IPS-18c (cell line): ENCODE results near the gene DCLK1.

ENCODE experiments used
- H3K4me3 ChIP-seq: 2 replicates; pipeline ENCODE4 v1.7.0; 2013; ENCODE audit warnings: low read depth, mild to moderate bottlenecking, low read length, moderate library complexity; ENCODE audit not compliant: insufficient read depth
- H3K9me3 ChIP-seq: one replicate; pipeline ENCODE4 v1.6.1; 2013; ENCODE audit warnings: mild to moderate bottlenecking, low read length, moderate library complexity; ENCODE audit not compliant: control insufficient read depth, insufficient read depth

Gene DCLK1

DNA sequence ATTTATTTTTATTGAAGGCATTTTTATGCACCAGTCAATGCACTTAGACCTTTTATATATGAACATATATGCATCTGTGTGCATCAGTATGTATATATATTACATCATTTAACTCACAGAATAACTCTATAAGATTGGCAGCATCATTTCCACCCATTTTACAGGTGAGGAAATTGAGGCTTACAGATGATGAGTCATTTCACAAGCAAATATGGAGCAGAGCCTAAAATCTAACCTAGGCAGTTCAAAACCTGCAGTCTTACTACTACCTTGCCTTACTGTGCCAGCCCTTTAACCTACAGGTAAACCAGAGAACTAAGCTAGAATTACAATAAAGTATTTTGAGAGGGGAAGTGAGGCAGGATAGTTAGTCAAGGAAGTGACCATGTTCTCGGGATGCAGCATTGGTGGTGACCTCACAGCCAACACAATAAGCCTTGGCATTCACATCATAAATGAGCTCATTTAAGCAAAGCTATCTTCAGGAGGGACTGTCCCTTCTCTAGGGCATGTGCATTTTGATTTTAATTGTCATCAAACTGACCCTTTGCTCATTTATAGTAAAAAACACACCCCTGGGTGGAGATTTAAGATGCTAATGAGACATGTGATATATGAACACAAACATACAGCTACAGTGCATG lies 274.3 kb downstream of the DCLK1 start:
- Histone ChIP-seq H3K9me3 (no peaks in the 10 kb centered on the region), H3K4me3 (no peak overlapping the region)

DNA sequence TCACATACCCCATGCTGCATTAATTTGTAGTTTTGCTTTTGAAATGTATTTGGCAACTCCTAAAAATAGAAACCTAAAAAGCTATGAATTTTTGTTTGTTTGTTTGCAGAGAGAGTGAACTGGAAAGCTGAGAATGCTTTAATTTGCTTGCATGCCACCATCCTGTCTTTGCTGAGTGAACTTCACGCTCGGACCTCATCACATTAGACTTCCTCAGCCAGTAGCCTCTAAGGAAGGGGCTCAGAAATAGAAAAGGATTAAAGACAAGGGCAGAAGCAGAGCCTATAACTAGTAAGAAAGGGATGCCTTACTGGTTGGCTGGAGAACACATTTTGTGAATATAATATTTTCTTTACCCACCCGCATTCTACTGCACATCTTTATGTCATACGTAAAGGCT lies 275.1 kb downstream of the DCLK1 start:
- no peaks in the 10 kb centered on the region for H3K9me3 ChIP-seq
- H3K4me3 ChIP-seq: no peak overlapping the region

DNA sequence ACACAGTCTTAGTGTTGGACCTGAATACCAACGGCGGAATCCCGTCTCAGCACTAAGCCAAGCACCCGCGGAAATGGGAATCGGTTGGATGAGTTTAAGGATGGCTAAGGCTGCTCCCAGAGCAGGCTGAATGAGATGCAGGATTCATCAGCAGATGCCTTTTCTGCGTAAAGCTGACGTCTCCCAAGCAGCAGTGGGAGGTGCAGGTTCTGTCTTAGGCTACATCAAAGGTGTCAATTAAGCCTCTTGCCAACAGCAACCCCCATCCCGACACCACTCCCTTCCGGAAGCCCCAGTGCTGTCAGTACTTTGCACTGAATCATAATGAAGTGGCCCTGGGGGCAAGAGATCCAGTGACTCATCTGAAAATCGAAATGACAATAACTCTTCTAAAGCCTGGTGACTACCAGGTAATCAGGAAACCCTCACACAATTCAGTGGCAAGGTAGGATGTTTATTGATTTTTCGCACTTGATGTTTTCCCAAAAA lies 275.6 kb downstream of the DCLK1 start:
- Histone ChIP-seq H3K9me3 (no peaks in the 10 kb centered on the region), H3K4me3 (peak overlapping the region; percentile 38)

DNA sequence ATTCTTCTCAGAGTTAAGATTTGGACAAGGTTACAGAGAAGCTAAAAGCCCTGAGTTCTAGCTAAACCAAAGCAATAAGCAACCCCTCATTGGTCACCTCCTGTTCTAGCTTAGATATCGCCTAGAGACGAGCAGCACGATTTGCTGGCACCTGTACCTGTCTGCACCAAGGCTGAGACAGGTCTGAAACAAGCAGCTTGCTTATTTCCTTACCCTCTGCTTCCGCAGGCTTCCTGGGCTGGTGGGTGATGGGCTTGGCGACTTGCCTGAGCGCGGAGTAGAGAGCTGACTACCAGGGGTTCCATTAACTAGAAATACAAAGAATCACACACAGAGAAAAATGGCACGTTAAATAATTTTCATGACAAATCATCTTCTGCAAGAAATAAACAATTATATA lies 276.9 kb downstream of the DCLK1 start:
- no peaks in the 10 kb centered on the region for H3K9me3 ChIP-seq
- no peak overlapping the region for H3K4me3 ChIP-seq

DNA sequence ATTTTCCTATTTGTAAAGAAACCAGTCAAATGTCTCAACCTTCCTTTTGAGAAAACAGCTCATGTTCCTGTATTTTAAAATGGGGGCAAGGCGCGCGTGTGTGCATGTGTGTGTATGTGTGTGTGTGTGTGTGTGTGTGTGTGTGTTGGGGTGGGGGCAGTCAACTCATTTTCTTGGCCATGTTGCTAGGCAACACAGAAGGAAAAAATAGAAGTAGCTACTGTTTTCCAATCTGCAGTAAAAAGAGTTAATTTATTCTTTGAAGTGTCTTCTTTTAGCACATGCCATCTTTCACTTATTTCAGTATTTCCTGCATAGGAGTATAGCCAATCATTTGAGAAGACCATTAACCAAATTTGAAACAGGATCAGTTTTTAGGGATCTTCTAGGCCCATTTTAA lies 279.3 kb downstream of the DCLK1 start:
- no peak overlapping the region for H3K4me3 ChIP-seq
- no peaks in the 10 kb centered on the region for H3K9me3 ChIP-seq

DNA sequence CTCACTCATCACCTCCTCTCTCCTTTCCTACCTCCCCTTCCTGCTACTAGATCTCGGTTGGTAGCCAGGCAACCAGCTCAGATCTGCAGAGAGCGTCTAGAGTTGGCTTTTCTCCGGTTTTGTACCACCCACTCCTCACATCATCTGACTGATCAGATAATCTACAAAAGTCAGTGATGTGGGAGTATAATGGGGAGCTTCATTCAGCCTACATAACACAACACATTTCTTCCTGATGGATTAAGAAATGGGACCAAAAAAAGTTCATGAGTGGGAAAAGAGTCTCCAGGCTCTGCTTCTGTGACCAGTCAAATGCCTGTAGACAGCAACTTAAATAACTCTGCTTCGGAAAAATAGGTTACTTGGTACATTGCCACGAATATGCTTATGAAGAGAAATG lies 279.8 kb downstream of the DCLK1 start:
- Histone ChIP-seq H3K4me3 (no peak overlapping the region), H3K9me3 (no peaks in the 10 kb centered on the region)

DNA sequence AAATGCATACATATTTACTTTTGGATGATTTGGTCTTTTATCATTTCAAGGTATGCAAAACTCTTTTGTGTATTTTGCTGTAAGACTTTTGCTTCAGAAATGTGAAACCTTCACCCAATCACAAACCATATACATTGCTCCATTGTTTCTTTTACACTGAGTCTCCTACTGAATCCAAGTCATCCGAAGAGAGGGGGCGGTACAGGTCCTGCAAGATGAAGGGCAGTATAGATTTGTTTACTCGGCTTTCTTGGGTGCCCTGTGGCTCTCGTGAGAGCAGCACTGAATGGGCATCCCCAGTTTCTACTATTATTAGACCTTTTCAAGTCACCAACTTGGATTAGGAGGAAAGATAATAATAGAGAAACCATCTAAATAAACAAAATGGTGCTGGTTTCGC lies 280.6 kb downstream of the DCLK1 start:
- Histone ChIP-seq H3K4me3 (no peak overlapping the region), H3K9me3 (no peaks in the 10 kb centered on the region)

- no peak overlapping the region for H3K4me3 ChIP-seq
- H3K9me3 ChIP-seq: no peaks in the 10 kb centered on the region
These were observed 281.9 kb downstream of the DCLK1 start for GRCh38 chr13:35849256-35849644.

- H3K4me3 ChIP-seq: no peak overlapping the region
- H3K9me3 ChIP-seq: no peaks in the 10 kb centered on the region
These were observed 282.6 kb downstream of the DCLK1 start for GRCh38 chr13:35848336-35849255.

DNA sequence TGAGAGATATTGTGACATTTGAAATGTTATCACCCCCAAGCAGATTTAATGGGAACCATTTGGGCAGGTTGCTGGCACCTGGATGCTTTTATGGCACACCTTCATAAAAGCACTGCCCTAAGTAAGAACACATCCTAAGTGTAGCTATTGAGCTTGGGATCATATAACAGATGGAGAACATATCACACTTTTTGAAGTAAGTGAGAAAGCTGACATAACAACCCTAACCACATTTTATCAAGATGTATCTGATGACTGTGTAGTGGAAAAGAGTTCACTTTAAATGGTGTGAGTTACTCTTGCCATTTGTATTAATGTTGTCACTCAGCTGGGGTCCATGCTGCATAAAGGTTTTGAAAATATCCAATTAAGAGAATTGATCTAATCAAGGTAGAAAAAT lies 287.9 kb downstream of the DCLK1 start:
- H3K4me3 ChIP-seq: no peak overlapping the region
- no peaks in the 10 kb centered on the region for H3K9me3 ChIP-seq

DNA sequence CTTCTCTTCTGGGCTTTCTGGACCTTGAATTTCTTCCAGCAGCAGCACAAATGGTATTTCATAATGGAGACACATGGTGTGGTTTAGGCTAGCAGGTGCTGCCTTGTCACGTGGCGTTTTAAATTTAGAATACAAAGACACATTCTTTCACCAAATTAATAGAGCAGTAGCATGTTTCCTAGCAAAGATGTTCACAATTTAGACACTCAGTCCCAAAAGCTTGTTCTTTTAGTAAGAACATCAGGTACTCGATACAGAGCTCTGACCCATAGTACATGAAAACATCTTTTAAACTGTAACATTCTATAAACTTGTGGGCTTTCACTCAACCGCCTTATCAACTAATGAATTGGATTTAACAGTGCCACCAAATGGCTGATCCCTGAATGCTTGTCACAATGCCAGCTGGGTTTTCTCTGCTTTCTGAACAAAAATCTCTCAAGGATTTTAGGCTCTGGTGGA lies 290.1 kb downstream of the DCLK1 start:
- Histone ChIP-seq H3K4me3 (no peak overlapping the region), H3K9me3 (no peaks in the 10 kb centered on the region)

- Histone ChIP-seq H3K4me3 (no peak overlapping the region), H3K9me3 (no peaks in the 10 kb centered on the region)
These were observed 291.4 kb downstream of the DCLK1 start for GRCh38 chr13:35839806-35840205.

DNA sequence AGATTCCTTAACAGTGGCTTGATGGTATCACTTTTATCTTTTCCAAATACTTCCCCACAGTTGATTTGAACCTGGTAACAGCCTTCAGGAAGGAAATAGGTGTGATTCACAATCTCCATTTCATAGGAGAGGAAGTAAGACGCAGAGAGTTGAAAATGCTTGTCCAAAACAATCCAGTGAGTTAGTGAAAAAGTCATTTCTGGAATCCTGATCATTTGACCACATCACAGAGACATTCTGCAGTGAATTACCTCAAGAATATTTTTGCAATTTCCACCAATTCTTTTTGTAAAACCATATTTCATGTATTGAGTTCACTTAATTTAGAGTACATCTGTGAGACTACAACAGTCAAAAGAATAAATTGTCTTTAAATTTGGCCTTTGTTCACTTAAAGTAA lies 292.8 kb downstream of the DCLK1 start:
- no peak overlapping the region for H3K4me3 ChIP-seq
- no peaks in the 10 kb centered on the region for H3K9me3 ChIP-seq

- H3K9me3 ChIP-seq: no peaks in the 10 kb centered on the region
- no peak overlapping the region for H3K4me3 ChIP-seq
These were observed 294.7 kb downstream of the DCLK1 start for GRCh38 chr13:35836446-35836845.

GRCh38 chr13:35835989-35836388 lies 295.2 kb downstream of the DCLK1 start:
- H3K4me3 ChIP-seq: no peak overlapping the region
- H3K9me3 ChIP-seq: no peaks in the 10 kb centered on the region

GRCh38 chr13:35833608-35834275 lies 297.4 kb downstream of the DCLK1 start:
- Histone ChIP-seq H3K4me3 (no peak overlapping the region), H3K9me3 (no peaks in the 10 kb centered on the region)

- no peaks in the 10 kb centered on the region for H3K9me3 ChIP-seq
- no peak overlapping the region for H3K4me3 ChIP-seq
These were observed 298.2 kb downstream of the DCLK1 start for GRCh38 chr13:35833031-35833430.

- no peaks in the 10 kb centered on the region for H3K9me3 ChIP-seq
- no peak overlapping the region; the same call in 1 of the 2 replicates for H3K4me3 ChIP-seq
These were observed 298.6 kb downstream of the DCLK1 start for GRCh38 chr13:35832551-35832950.
